Measurements from ENCODE around the gene PKN3. TPM values are rescaled to one million over a fixed set of nuclear protein-coding genes. Genes with fewer than 3 reads are reported as not detected.
A peak's percentile ranks its signal among the peaks of the same experiment; 100 is the strongest.
"Not testable (repeated sequence)": the region's sequence is repeated elsewhere in the genome, so short reads cannot be mapped to it uniquely, and the experiment has no call there.

Gene PKN3
- total RNA-seq, result 1 to 10 TPM; 7.4 to 9.6 TPM

DNA sequence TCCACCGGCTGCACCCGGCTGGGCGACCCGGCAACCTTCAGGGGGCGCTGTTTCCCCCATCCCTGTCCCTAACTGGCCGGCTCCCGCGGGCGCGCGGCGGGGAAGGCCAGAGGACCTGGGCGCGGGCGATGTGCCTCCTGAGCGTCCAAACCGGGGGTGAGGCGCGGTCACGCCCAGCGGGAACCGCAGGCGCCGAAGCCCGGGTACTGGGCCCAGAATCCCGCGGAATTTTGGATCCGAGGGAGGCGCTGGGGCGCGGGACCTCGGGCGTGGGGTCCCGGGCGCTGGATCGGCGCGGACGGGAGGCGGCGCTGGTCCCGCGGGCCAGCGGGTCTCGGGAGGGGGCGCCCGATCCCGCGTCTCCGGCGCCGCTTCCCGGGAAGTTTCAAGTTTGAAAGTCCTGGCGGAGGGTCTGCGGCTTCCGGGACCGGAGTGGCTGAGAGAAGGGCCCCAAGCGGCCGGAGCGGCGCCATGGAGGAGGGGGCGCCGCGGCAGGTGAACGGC, at the start of gene PKN3:
PKN3 (plus strand) TSS at position 59 of the 504 bp plus-strand sequence; CDS start at position 472, 413 bp downstream.
- H3K27me3 Mint-ChIP-seq, result no peaks in the 10 kb centered on the region
- DNase-seq, result peak; percentile 97
- no peaks in the 10 kb centered on the region for H3K36me3 Mint-ChIP-seq
- peaks cover 10% of the 10 kb centered on the region for H3K4me1 Mint-ChIP-seq
- POLR2A ChIA-PET, result interaction anchor here (0.6 to 1.2 kb wide), 5 partner anchors 9 to 68 kb away, joined by 3 to 13 read pairs (median 4); partner anchors contain the start of gene SET
- no peaks in the 10 kb centered on the region for H3K9me3 Mint-ChIP-seq
- peak within 1 kb of the TSS; percentile 92 for H3K4me3 Mint-ChIP-seq
- H3K27ac Mint-ChIP-seq, result peak within 1 kb of the TSS; percentile 81
- peak; percentile 91 for ATAC-seq (ENCODE audit: low read depth)

DNA sequence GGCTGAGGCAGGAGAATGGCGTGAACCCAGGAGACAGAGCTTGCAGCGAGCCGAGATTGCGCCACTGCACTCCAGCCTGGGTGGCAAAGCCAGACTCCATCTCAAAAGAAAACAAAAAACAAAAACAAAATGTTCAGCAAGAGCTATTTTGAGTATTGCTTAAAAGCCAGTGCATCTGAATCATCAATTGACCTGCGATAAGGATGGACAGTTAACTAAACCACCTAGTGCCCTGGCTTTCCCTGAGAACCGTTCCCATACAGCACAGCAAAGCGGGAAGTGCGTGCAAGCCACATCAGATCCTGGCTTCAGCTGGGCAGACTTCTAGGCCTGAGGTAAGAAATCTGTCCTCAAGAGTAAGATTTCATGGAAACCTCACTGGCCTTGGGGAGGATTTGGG, 48.4 kb upstream of the PKN3 start:
- no peak for ATAC-seq (ENCODE audit: low read depth)
- POLR2A ChIA-PET, result interaction anchor here (0.6 kb wide), 1 partner anchor 38 kb away, joined by 3 read pairs; no protein-coding TSS in a partner anchor
- DNase-seq, result no peak
- Mint-ChIP-seq H3K4me3 (no peak overlapping the region), H3K4me1 (peaks cover 10% of the 10 kb centered on the region), H3K27me3 (no peaks in the 10 kb centered on the region), H3K27ac (no peak overlapping the region), H3K36me3 (no peaks in the 10 kb centered on the region), H3K9me3 (no peaks in the 10 kb centered on the region)

DNA sequence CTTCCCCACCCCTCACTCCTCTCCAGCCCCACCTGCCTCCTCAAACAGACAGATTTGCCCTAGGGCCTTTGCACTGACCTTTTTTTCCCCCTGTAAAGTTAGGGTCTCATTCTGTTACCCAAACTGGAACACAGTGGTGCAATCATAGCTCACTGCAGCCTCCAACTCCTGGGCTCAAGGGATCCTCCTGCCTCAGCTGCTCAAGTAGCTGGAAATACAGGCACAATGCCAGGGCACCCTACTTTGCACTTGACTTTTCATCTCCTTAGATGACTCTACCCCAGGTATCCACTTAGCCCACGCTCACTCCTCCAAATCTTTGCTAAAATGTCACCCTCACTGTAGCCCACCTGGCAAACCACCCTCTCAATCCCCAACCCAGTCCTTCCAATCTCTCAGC, 47.8 kb upstream of the PKN3 start:
- H3K4me1 Mint-ChIP-seq, result peaks cover 10% of the 10 kb centered on the region
- no peak overlapping the region for H3K27ac Mint-ChIP-seq
- no peaks in the 10 kb centered on the region for H3K36me3 Mint-ChIP-seq
- DNase-seq (no peak), ATAC-seq (ENCODE audit: low read depth) (no peak)
- H3K4me3 Mint-ChIP-seq, result peak overlapping the region; percentile 26
- POLR2A ChIA-PET, result interaction anchor here (0.6 kb wide), 1 partner anchor 38 kb away, joined by 3 read pairs; no protein-coding TSS in a partner anchor
- H3K9me3 Mint-ChIP-seq, result no peaks in the 10 kb centered on the region
- H3K27me3 Mint-ChIP-seq, result no peaks in the 10 kb centered on the region

- DNase-seq (peak; percentile 98), ATAC-seq (ENCODE audit: low read depth) (peak; percentile 94)
- POLR2A ChIA-PET, result interaction anchor here (0.7 to 2.3 kb wide), 6 partner anchors 28 to 103 kb away, joined by 3 to 15 read pairs (median 4); partner anchors contain the start of genes SET and ZDHHC12
- H3K4me1 Mint-ChIP-seq, result peaks cover 10% of the 10 kb centered on the region
- H3K27me3 Mint-ChIP-seq, result no peaks in the 10 kb centered on the region
- H3K9me3 Mint-ChIP-seq, result no peaks in the 10 kb centered on the region
- peak within 1 kb of the TSS; percentile 95 for H3K4me3 Mint-ChIP-seq
- H3K27ac Mint-ChIP-seq, result peak within 1 kb of the TSS; percentile 100
- H3K36me3 Mint-ChIP-seq, result no peaks in the 10 kb centered on the region
These were observed 45.6 kb upstream of the PKN3 start, which contains the start of gene DYNC2I2 for GRCh38 chr9:128656416-128657343. DYNC2I2 (minus strand) TSS chr9:128656847; CDS start chr9:128656726, 121 bp downstream.

GRCh38 chr9:128657344-128657704, 45.0 kb upstream of the PKN3 start:
- Mint-ChIP-seq H3K4me1 (peaks cover 10% of the 10 kb centered on the region), H3K27ac (peak overlapping the region; percentile 100), H3K4me3 (peak overlapping the region; percentile 95), H3K27me3 (no peaks in the 10 kb centered on the region), H3K9me3 (no peaks in the 10 kb centered on the region), H3K36me3 (no peaks in the 10 kb centered on the region)
- no peak for ATAC-seq (ENCODE audit: low read depth)
- DNase-seq, result no peak
- POLR2A ChIA-PET, result interaction anchor here (0.7 to 2.3 kb wide), 5 partner anchors 28 to 66 kb away, joined by 3 to 15 read pairs (median 4); partner anchors contain the start of genes SET and ZDHHC12

DNA sequence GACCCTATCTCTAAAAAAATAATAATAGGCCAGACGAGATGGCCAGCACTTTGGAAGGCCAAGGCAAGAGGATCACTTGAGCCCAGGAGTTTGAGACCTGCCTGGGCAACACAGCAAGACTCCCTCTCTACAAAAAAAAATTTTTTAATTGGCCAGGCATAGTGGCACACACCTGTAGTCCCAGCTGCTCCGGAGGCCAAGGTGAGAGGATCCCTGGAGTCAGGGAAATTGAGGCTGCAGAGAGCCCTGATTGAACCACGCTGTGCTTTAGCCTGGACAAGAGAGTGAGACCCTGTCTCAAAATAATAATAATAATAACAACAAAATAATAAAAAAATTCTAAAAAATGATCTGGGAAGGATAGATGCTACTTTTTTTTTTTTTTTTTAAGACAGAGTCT, 44.5 kb upstream of the PKN3 start:
- H3K9me3 Mint-ChIP-seq, result no peaks in the 10 kb centered on the region
- POLR2A ChIA-PET, result interaction anchor here (0.6 to 2.3 kb wide), 4 partner anchors 27 to 40 kb away, joined by 4 to 15 read pairs (median 5); partner anchors contain the start of gene SET
- no peak overlapping the region for H3K4me3 Mint-ChIP-seq
- H3K27ac Mint-ChIP-seq, result no peak overlapping the region
- no peak for DNase-seq
- H3K4me1 Mint-ChIP-seq, result peaks cover 10% of the 10 kb centered on the region
- ATAC-seq (ENCODE audit: low read depth), result no peak
- H3K27me3 Mint-ChIP-seq, result no peaks in the 10 kb centered on the region
- no peaks in the 10 kb centered on the region for H3K36me3 Mint-ChIP-seq

- H3K27ac Mint-ChIP-seq; H3K4me3 Mint-ChIP-seq; DNase-seq; H3K9me3 Mint-ChIP-seq; H3K4me1 Mint-ChIP-seq; ATAC-seq (ENCODE audit: low read depth); H3K27me3 Mint-ChIP-seq; H3K36me3 Mint-ChIP-seq; POLR2A ChIA-PET: not testable (repeated sequence)
These were observed 35.8 kb upstream of the PKN3 start for GRCh38 chr9:128666481-128666941.

- Mint-ChIP-seq H3K4me3 (no peak overlapping the region), H3K27ac (no peak overlapping the region), H3K36me3 (no peaks in the 10 kb centered on the region), H3K4me1 (no peaks in the 10 kb centered on the region), H3K9me3 (no peaks in the 10 kb centered on the region), H3K27me3 (no peaks in the 10 kb centered on the region)
- POLR2A ChIA-PET, result no interaction called here
- DNase-seq (no peak), ATAC-seq (ENCODE audit: low read depth) (no peak)
These were observed 32.5 kb upstream of the PKN3 start for GRCh38 chr9:128669786-128670185.

- Mint-ChIP-seq H3K27me3 (no peaks in the 10 kb centered on the region), H3K9me3 (no peaks in the 10 kb centered on the region), H3K4me3 (no peak overlapping the region), H3K36me3 (peaks cover 7% of the 10 kb centered on the region), H3K27ac (no peak overlapping the region), H3K4me1 (no peaks in the 10 kb centered on the region)
- DNase-seq, result no peak
- POLR2A ChIA-PET, result interaction anchor here (1.0 to 1.6 kb wide), 3 partner anchors 9 to 14 kb away, joined by 3 to 7 read pairs (median 7); partner anchors contain the start of gene SET
- no peak for ATAC-seq (ENCODE audit: low read depth)
These were observed 26.9 kb upstream of the PKN3 start for GRCh38 chr9:128675382-128675781.

DNA sequence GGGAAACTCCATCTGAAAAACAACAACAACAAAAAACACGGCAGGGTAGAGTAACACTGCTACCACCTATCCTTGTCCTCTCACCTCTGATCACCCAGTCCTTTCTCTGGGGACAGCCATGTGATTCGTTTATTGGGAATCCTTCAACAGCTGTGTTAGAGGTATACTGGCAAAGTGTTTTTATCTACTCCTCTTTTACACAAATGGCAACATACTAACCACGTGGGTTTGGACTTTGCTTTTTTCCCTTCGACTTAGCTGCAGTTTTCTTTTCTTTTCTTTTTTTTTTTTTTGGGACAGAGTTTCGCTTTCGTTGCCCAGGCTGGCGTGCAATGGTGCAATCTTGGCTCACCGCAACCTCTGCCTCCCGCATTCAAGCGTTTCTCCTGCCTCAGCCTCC, 24.5 kb upstream of the PKN3 start:
- H3K27ac Mint-ChIP-seq, result no peak overlapping the region
- H3K9me3 Mint-ChIP-seq, result no peaks in the 10 kb centered on the region
- H3K36me3 Mint-ChIP-seq, result peaks cover 11% of the 10 kb centered on the region
- no peaks in the 10 kb centered on the region for H3K27me3 Mint-ChIP-seq
- ATAC-seq (ENCODE audit: low read depth) (no peak), DNase-seq (no peak)
- POLR2A ChIA-PET, result interaction anchor here (1.2 kb wide), 1 partner anchor 12 kb away, joined by 3 read pairs; the partner anchor contains the start of gene SET
- H3K4me3 Mint-ChIP-seq, result no peak overlapping the region
- H3K4me1 Mint-ChIP-seq, result peaks cover 3% of the 10 kb centered on the region

DNA sequence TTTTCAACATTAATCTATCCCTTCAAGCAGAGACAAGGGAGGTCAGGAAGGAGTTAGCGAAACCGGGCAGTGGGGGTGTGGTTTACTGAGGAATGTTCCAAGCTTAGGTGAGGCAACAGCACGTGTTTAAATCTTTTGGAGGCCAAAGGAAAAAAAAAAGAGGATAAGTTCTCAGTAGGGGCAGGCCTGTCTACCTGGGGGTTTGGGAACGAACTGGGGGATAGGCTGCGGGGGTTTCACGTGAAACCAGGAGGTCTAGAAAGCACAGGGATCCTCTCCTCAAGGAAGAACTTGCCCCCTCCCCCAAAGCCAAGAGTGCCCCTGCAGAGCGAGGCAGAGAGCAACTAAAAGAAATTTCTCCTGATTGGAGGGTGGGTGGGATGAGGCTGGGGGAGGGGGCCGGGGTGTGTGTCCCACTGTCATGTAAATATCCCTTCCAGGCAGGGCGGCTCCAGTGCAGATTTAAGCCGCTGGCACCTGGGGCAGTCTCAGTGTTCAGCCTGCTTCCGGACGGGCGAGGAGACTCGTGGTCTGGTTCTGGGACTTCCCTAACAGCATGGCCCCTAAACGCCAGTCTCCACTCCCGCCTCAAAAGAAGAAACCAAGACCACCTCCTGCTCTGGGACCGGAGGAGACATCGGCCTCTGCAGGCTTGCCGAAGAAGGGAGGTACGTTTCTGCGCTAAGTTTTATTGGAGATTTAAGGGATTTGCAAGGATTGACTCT, 18.8 kb upstream of the PKN3 start:
- POLR2A ChIA-PET, result interaction anchor here (0.6 to 2.9 kb wide), 18 partner anchors 8 to 199 kb away, joined by 3 to 15 read pairs (median 5); partner anchors contain the start of genes DYNC2I2, ENDOG, PKN3 and SPTAN1
- H3K27ac Mint-ChIP-seq, result peak overlapping the region; percentile 99
- peak overlapping the region; percentile 100 for H3K4me3 Mint-ChIP-seq
- H3K4me1 Mint-ChIP-seq, result peaks cover 44% of the 10 kb centered on the region
- no peaks in the 10 kb centered on the region for H3K27me3 Mint-ChIP-seq
- H3K9me3 Mint-ChIP-seq, result no peaks in the 10 kb centered on the region
- ATAC-seq (ENCODE audit: low read depth), result no peak
- H3K36me3 Mint-ChIP-seq, result peaks cover 8% of the 10 kb centered on the region
- DNase-seq, result no peak

- Mint-ChIP-seq H3K27me3 (no peaks in the 10 kb centered on the region), H3K9me3 (no peaks in the 10 kb centered on the region), H3K4me3 (peak overlapping the region; percentile 100), H3K4me1 (peaks cover 44% of the 10 kb centered on the region), H3K36me3 (peaks cover 8% of the 10 kb centered on the region), H3K27ac (peak overlapping the region; percentile 99)
- DNase-seq (no peak), ATAC-seq (ENCODE audit: low read depth) (no peak)
- POLR2A ChIA-PET, result interaction anchor here (0.6 to 2.9 kb wide), 17 partner anchors 8 to 198 kb away, joined by 3 to 15 read pairs (median 5); partner anchors contain the start of genes DYNC2I2, ENDOG, PKN3 and SPTAN1
These were observed 18.3 kb upstream of the PKN3 start for GRCh38 chr9:128684065-128684324.
